SJCRH30 (cell line): ENCODE results near the gene MYO1B. TPM values are rescaled to one million over a fixed set of nuclear protein-coding genes. Genes with fewer than 3 reads are reported as not detected.
"Not testable (repeated sequence)": the region's sequence is repeated elsewhere in the genome, so short reads cannot be mapped to it uniquely, and the experiment has no call there.

ENCODE experiments used
- DNase-seq, 2 experiments: peaks; one replicate each; pipeline ENCODE4 v3.0.0-alpha.2; 2015 to 2020
- H3K27ac ChIP-seq: fragments of 250-450 bp; sonication (Bioruptor Pico); 2 replicates; pipeline ENCODE4 v1.5.1; 2020; ENCODE audit warnings: mild to moderate bottlenecking, moderate library complexity
- H3K27me3 ChIP-seq: fragments of 250-450 bp; sonication (Bioruptor Pico); 2 replicates; pipeline ENCODE4 v1.5.1; 2020; ENCODE audit warnings: mild to moderate bottlenecking, moderate library complexity
- H3K36me3 ChIP-seq: fragments of 250-450 bp; sonication (Bioruptor Pico); 2 replicates; pipeline ENCODE4 v1.5.1; 2020; ENCODE audit warnings: mild to moderate bottlenecking, moderate library complexity
- H3K4me1 ChIP-seq: fragments of 250-450 bp; sonication (Bioruptor Pico); 2 replicates; pipeline ENCODE4 v1.5.1; 2020; ENCODE audit warnings: mild to moderate bottlenecking, moderate library complexity
- H3K4me3 ChIP-seq: fragments of 250-450 bp; sonication (Bioruptor Pico); 2 replicates; pipeline ENCODE4 v1.5.1; 2020; ENCODE audit warnings: mild to moderate bottlenecking, moderate library complexity
- H3K9me3 ChIP-seq: fragments of 250-450 bp; sonication (Bioruptor Pico); replicated peaks from 2 replicates; pipeline ENCODE4 v1.5.1; 2020; ENCODE audit warnings: mild to moderate bottlenecking, moderate library complexity
- total RNA-seq: library from RNA; depleted of rRNA; stranded (reverse); fragments of >200 nt; shearing (Covaris generic); gene quantifications from 2 replicates; pipeline ENCODE4 v1.2.3, GENCODE V29; 2014

Gene MYO1B
- total RNA-seq, 1 experiment from 2014 or later: 265 TPM

DNA sequence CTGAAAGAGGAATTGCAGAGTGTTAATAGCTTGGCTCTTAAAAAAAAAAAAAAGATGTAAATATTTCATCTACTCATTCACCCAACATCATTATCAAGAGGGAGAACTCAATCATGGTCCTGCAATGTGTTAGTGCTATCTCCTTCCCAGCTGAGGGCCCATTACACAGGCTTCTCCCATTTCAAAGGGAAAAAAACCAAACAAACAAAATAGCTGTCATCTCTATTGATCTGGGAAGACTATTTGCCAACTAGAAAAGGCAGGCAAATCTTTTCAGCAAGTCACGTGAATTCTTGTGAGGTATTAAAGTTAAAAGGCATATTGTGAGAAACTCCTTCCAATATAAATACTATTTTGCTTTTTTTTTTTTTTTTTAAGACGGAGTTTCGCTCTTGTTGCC lies 194.3 kb downstream of the MYO1B start:
- Histone ChIP-seq H3K27ac (no peak overlapping the region), H3K27me3 (peaks cover 2% of the 10 kb centered on the region; the same call in 1 of the 2 replicates), H3K9me3 (0 out of 2 replicates have a peak, but pooled peaks cover 2% of the 10 kb centered on the region), H3K4me3 (no peak overlapping the region), H3K36me3 (no peaks in the 10 kb centered on the region), H3K4me1 (no peaks in the 10 kb centered on the region)
- no peak for DNase-seq

DNA sequence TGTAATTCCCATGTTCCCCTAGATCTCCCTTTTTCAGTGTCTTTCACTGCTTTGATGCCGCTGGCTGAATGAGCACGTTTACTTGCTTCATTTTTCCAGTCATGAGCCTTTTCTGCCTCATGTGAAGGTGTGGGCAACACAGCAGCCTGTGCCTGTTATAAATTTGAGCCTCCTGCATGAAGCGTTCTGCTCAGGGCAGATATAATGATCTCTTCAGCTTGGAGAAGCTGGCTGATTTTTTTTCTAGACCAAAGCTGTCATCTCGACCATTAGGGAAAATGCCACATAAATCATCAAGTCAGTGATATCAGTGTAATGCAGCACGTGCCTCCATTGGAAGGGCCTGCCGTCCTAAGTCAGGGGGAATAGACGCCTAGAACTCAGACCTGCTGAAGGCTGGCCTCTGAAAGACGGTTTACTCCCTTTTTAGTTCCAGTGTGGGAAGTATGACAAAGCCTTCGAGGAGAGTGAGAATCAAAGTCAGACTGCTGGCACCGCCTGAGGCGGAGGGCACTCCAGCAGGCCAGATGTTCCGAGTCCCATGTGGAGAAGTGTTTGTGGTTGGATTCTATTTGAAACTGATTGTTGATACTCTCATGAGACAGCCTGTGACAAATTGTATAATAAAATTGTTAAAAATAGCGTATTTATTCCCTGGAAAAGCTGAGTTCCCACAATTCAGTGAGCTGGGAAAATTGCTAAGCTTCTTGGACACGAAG lies 196.5 kb downstream of the MYO1B start:
- Histone ChIP-seq H3K4me1 (no peaks in the 10 kb centered on the region), H3K36me3 (no peaks in the 10 kb centered on the region), H3K27me3 (peaks cover 2% of the 10 kb centered on the region; the same call in 1 of the 2 replicates), H3K4me3 (peak overlapping the region; percentile 24), H3K9me3 (no peaks in the 10 kb centered on the region), H3K27ac (no peak overlapping the region)
- peak; percentile 72 to 82 for DNase-seq

DNA sequence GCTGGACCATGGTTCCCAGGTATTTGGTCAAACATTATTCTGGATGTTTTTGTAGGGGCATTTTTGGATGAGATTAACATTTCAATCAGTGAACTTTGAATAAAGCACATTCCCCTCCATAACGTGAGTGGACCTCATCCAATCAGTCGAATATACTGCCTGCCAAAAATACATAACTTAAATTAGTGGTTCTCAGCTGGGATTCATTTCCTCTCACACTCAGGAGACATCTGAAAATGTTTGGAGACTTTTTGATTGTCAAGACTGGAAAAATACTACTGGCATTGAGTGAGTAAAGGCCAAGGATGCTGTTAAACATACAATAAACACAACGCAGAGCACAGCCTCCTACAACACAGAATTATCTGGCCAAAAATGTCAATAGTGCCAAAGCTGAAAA lies 198.2 kb downstream of the MYO1B start:
- Histone ChIP-seq H3K4me3 (no peak overlapping the region), H3K36me3 (no peaks in the 10 kb centered on the region), H3K27ac (no peak overlapping the region), H3K4me1 (no peaks in the 10 kb centered on the region), H3K9me3 (0 out of 2 replicates have a peak, but pooled peaks cover 4% of the 10 kb centered on the region), H3K27me3 (peaks cover 2% of the 10 kb centered on the region; the same call in 1 of the 2 replicates)
- no peak for DNase-seq

DNA sequence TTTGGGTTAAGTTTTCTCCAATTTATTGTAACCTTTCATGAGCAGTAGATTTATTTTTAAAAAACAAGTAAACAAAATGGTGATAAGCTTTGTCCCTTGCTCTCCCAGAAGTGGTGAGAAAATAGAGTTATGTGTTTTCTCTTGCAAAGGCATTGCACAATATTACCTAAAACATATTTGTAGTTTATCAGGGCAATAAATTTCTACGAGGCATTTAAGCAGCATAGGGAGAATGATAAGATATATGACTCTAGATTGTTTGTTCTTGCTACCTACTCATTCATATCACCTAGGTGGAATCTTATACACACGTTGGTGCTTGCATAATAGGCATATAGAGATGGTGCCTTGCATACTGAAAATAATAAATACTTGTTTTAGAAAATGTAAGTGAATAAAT lies 201.7 kb downstream of the MYO1B start:
- no peak overlapping the region for H3K4me3 ChIP-seq
- peaks cover 2% of the 10 kb centered on the region; the same call in 1 of the 2 replicates for H3K27me3 ChIP-seq
- no peak overlapping the region for H3K27ac ChIP-seq
- DNase-seq: no peak
- no peaks in the 10 kb centered on the region for H3K36me3 ChIP-seq
- H3K9me3 ChIP-seq: 0 out of 2 replicates have a peak, but pooled peaks cover 4% of the 10 kb centered on the region
- H3K4me1 ChIP-seq: no peaks in the 10 kb centered on the region

DNA sequence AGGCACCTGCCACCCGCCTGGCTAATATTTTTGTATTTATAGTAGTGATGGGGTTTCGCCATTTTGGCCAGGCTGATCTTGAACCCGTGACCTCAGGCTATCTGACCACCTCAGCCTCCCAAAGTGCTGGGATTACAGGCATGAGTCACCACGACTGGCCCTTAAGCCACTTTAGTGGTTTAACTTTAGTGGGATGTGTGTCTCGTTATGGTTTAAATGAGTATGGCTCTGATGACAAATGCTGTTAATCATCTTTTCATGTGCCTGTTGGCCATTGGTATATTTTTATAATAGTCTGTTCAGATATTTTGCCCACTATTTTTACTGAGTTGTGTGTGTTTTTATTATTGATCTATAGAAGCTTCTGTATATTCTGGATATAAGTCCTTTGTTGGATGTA lies 205.9 kb downstream of the MYO1B start:
- H3K36me3 ChIP-seq: no peaks in the 10 kb centered on the region
- no peak for DNase-seq

DNA sequence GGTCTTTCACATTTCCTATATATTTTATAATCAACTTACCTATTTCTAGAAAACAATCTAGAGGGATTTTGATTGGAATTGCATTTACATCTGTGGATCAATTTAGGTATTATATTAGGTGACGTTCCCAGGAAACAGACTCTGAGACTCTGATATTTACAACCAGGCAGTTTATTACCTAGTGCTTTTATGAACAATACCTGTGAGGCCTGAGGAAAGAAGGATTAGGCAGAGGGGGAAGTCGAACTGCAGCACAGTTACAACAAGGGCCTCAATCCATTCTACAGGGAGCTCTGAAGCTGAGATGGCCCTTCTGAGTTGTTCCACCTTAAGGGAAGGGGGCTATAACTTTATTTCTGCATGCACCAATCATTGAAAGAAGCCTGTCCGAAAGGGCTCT lies 206.9 kb downstream of the MYO1B start:
- Histone ChIP-seq H3K36me3 (no peaks in the 10 kb centered on the region), H3K27ac (no peak overlapping the region)

More for the DNA sequence above, 205.9 kb downstream of the MYO1B start:
- Histone ChIP-seq H3K4me3 (no peak overlapping the region), H3K9me3 (peaks cover 9% of the 10 kb centered on the region; the same call in 1 of the 2 replicates), H3K27me3 (no peaks in the 10 kb centered on the region), H3K4me1 (peaks cover 5% of the 10 kb centered on the region; the same call in 1 of the 2 replicates), H3K27ac (no peak overlapping the region)

DNA sequence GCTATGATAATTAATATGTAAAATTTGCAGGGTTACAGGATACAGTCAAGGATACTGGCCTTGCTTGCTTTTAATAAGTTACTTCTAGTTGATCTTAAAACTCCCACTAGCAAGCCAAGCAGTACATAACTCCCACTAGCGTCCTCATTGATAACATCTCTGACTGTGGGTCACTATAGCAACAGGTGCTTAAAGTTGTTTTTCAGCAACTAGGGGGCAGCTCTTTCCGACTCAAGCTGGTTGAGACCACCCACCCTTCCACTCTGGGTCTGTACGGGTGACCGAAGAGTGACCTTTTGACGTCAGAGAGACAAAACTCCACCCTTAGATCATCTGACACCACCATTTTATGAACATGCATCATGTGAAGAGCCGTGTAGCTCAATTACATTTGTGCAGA lies 208.6 kb downstream of the MYO1B start:
- Histone ChIP-seq H3K27me3 (no peaks in the 10 kb centered on the region), H3K27ac (no peak overlapping the region), H3K36me3 (no peaks in the 10 kb centered on the region), H3K4me3 (no peak overlapping the region), H3K9me3 (peaks cover 5% of the 10 kb centered on the region; the same call in 1 of the 2 replicates), H3K4me1 (peaks cover 5% of the 10 kb centered on the region; the same call in 1 of the 2 replicates)
- peak; percentile 66 to 71 for DNase-seq

More for the DNA sequence above, 206.9 kb downstream of the MYO1B start:
- H3K27me3 ChIP-seq: no peaks in the 10 kb centered on the region
- H3K4me3 ChIP-seq: no peak overlapping the region
- DNase-seq: no peak
- H3K9me3 ChIP-seq: peaks cover 9% of the 10 kb centered on the region; the same call in 1 of the 2 replicates
- peaks cover 5% of the 10 kb centered on the region; the same call in 1 of the 2 replicates for H3K4me1 ChIP-seq

DNA sequence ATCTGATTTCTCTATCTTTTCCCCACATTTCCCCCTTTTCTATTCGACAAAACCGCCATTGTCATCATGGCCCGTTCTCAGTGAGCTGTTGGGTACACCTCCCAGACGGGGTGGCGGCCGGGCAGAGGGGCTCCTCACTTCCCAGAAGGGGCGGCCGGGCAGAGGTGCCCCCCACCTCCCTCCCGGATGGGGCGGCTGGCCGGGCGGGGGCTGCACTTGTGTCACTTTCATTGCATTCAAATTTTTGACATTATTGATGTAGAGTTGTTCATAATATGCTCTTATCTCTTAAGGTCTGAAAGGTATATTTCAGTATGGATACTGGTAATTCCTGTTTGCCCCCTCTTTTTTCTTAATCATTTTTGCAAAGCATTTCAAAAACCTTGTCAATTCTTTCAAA lies 211.3 kb downstream of the MYO1B start:
- not testable (repeated sequence) for H3K4me3 ChIP-seq, H3K27ac ChIP-seq, DNase-seq, H3K36me3 ChIP-seq, H3K27me3 ChIP-seq, H3K4me1 ChIP-seq
- H3K9me3 ChIP-seq: peaks cover 12% of the 10 kb centered on the region; the same call in 1 of the 2 replicates

DNA sequence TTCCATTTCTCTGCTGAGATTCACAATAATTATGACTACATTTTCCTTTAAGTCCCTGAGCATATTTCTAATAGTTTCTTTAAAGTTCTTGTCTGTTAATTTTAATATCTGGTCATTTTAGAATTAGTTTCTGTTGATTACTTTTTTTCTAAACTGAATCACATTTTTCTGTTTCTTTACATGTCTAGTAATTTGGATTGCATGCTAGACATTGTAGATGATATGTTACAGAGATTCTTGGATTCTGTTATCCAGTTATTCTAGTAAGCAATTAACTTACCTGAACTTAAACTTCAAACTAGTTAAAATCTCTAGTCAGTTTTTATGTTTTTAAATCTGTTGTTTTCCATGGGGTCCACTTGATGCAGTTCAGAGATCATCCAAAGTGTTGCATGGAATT lies 214.0 kb downstream of the MYO1B start:
- DNase-seq: no peak
- H3K27ac ChIP-seq: no peak overlapping the region
- H3K4me3 ChIP-seq: no peak overlapping the region
- H3K36me3 ChIP-seq: no peaks in the 10 kb centered on the region
- H3K27me3 ChIP-seq: no peaks in the 10 kb centered on the region
- H3K4me1 ChIP-seq: peaks cover under 1% of the 10 kb centered on the region; the same call in 1 of the 2 replicates
- H3K9me3 ChIP-seq: peaks cover 12% of the 10 kb centered on the region; the same call in 1 of the 2 replicates

DNA sequence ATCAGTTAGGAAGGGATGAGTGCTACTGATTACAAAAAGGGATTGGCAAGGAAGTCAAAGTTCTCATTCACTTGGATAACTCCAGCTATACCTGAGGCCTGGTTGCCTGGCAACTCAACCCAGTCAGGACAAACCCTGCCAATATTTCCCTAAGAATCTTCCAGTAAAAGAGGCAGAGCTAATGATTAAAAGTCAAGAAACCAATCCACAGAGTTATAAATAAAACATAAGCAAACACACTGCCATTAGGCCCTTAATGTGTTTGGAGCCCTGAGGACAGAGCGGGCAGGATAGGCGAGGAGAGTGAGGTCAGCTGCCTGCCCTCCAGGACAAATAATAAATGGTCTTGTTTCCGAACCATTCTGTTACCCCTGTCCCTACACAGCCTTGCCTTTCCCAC lies 217.2 kb downstream of the MYO1B start:
- H3K36me3 ChIP-seq: no peaks in the 10 kb centered on the region
- 0 out of 2 replicates have a peak, but pooled peaks cover 8% of the 10 kb centered on the region for H3K9me3 ChIP-seq
- no peaks in the 10 kb centered on the region for H3K27me3 ChIP-seq
- no peak overlapping the region for H3K4me3 ChIP-seq
- no peak for DNase-seq
- no peak overlapping the region for H3K27ac ChIP-seq
- no peaks in the 10 kb centered on the region for H3K4me1 ChIP-seq

DNA sequence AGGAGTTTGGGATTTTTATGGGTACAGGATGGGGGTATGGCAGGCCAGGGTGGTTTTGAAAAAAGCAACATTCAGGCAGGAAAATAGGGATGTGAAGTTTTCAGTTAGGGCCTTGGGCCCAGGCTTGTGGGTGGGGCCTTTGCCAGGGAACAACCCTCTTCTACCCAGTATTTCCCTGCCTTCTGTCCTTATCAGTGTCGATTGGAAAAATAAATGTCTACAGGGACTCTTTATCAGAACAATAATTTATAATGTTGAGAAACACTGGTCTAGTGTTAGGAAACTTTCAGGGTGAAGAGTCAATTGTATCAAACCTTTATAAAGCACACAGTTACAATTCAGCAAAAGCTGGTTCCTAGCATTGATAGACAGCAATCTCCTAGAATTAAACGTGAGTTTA lies 218.6 kb downstream of the MYO1B start:
- no peak overlapping the region for H3K27ac ChIP-seq
- H3K27me3 ChIP-seq: no peaks in the 10 kb centered on the region
- H3K36me3 ChIP-seq: no peaks in the 10 kb centered on the region
- no peak overlapping the region for H3K4me3 ChIP-seq
- DNase-seq: no peak
- 0 out of 2 replicates have a peak, but pooled peaks cover 8% of the 10 kb centered on the region for H3K9me3 ChIP-seq
- no peaks in the 10 kb centered on the region for H3K4me1 ChIP-seq

DNA sequence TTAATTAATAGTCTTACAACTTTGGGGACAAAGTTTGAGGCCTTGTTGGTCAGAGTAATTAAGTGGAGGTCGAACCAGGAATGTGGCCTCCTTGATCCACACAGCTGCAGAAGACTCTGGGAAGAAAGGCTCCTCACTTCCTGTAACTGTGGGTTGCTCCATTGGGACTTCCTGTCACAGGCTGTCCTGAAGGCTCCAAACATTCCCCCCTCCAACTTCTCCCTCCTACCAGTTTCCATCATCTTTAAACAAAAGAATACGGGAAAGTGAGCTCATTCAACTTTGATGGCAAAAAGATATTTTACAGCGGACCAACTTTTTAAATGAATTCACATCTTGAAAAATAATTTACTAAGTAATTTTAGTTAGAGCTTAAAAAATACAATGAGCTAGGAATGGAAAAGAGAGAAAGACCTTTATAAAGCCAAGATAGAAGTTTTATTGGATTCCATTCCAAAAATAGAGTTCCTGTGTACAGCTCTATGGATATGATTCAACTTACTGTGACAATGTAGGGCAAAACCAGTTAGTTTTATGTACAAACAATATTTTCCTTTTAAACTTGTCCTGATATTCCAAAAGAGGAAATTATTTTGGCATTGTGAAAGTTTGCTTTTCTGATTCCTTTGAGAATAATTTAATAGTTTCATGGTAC lies 220.7 kb downstream of the MYO1B start:
- Histone ChIP-seq H3K27me3 (no peaks in the 10 kb centered on the region), H3K27ac (no peak overlapping the region), H3K4me1 (no peaks in the 10 kb centered on the region), H3K36me3 (no peaks in the 10 kb centered on the region), H3K4me3 (no peak overlapping the region), H3K9me3 (no peaks in the 10 kb centered on the region)
- peak; percentile 41 to 51 for DNase-seq

DNA sequence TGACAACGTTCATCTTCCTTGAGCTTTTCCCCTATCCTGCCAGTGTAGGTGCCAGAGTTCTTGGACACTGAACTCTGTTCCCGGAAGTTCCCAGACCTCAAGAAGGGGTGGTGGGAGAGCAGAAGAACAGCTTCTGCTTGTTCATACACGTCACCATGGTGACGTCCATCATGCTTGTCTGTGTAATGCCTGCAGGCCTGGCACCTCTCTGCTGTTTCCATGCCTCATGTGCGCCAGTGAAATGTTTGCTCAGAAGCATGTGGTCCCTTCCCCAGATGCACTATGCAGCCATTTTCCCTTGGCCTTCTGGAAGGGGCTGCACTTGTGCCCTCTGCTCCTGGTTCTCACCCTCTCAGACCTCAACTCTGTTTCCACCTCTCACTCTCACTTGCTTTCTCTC lies 221.9 kb downstream of the MYO1B start:
- Histone ChIP-seq H3K4me3 (no peak overlapping the region), H3K9me3 (no peaks in the 10 kb centered on the region), H3K36me3 (no peaks in the 10 kb centered on the region), H3K27ac (no peak overlapping the region), H3K27me3 (no peaks in the 10 kb centered on the region), H3K4me1 (no peaks in the 10 kb centered on the region)
- DNase-seq: no peak

DNA sequence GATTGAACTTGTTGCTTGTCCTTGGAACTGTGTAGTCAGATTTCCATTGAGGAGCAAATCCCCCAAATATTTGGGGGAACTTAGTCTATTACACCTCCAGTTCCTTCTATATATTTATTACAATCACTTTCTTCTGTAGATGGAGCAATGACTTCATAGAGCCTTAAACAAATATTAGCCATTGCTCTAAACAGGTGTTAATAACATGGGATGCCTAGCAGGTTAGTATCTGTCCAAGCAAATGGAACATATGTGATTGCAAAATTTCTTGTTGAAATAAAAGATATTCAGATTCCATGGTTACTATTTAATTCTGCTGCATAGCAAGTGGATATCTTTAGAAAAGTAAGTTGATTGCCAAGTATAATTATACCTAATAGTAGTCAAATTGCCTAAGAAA lies 225.1 kb downstream of the MYO1B start:
- no peaks in the 10 kb centered on the region for H3K9me3 ChIP-seq
- no peak overlapping the region for H3K27ac ChIP-seq
- no peak for DNase-seq
- H3K4me1 ChIP-seq: no peaks in the 10 kb centered on the region
- H3K27me3 ChIP-seq: no peaks in the 10 kb centered on the region; the same call in none of the 2 replicates
- no peak overlapping the region for H3K4me3 ChIP-seq
- H3K36me3 ChIP-seq: no peaks in the 10 kb centered on the region

DNA sequence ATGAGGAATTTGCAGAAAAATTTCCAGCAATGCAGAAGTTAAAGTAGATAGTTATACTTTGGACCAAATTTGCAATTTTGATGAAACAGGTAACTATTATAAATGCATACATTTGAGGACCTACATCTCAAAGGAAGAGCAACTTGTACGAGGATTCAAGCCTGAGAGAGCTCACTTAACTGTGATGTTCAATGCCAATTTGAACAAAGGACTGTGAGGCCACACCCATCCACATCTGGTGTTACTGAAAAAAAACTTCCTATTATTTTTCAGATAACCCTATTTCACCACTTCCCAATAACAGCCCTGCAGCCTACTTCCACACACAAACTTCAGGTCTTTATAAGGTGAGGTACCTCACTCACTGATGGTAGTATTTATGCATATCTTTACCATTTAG lies 229.3 kb downstream of the MYO1B start:
- Histone ChIP-seq H3K4me1 (no peaks in the 10 kb centered on the region), H3K36me3 (no peaks in the 10 kb centered on the region), H3K27me3 (no peaks in the 10 kb centered on the region; the same call in none of the 2 replicates)

More for the DNA sequence above, 229.3 kb downstream of the MYO1B start:
- Histone ChIP-seq H3K27ac (no peak overlapping the region), H3K4me3 (no peak overlapping the region), H3K9me3 (no peaks in the 10 kb centered on the region)
- no peak for DNase-seq
